ENCODE measurements around the gene MAP7D1.
A peak's percentile ranks its signal among the peaks of the same experiment; 100 is the strongest.
"Not testable (repeated sequence)": the region's sequence is repeated elsewhere in the genome, so short reads cannot be mapped to it uniquely, and the experiment has no call there.

The MAP7D1 gene

DNA sequence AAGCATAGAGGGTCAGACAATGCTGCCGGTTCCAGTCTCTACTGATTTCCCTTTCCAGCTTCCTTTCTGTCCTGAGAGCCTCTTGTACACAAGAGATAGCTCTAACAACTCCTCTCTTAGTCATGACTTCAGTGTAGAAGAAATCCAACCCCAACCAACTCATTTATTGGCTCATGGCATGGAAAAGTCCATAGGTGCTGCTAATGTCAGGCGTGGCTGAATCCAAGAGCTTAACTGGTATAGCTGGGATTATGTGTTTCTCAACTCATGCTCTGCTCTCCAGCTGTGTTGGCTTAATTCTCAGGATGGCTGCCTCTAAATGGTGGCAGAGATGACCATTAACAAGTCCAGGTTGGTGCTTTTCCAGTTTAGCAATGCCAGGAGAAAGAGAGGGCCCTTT lies 55.9 kb downstream of the MAP7D1 start:
- Histone ChIP-seq H3K36me3 (ENCODE audit: control insufficient read depth in 1 of 2, insufficient read depth in 2 of 2, low read length in 2 of 2) (no peaks in the 10 kb centered on the region), H3K4me1 (ENCODE audit: control insufficient read depth in 1 of 2, insufficient read depth in 2 of 2, low read length in 2 of 2) (peaks cover 5 to 10% of the 10 kb centered on the region in 2 donors), H3K9me3 (ENCODE audit: control insufficient read depth in 1 of 2, low read length in 2 of 2) (no peaks in the 10 kb centered on the region), H3K27me3 (ENCODE audit: low read depth, low read length) (no peaks in the 10 kb centered on the region), H3K4me3 (ENCODE audit: low read depth in 1 of 2, low read length in 2 of 2) (no peak overlapping the region), H3K27ac (ENCODE audit: low read length) (no peak overlapping the region)

DNA sequence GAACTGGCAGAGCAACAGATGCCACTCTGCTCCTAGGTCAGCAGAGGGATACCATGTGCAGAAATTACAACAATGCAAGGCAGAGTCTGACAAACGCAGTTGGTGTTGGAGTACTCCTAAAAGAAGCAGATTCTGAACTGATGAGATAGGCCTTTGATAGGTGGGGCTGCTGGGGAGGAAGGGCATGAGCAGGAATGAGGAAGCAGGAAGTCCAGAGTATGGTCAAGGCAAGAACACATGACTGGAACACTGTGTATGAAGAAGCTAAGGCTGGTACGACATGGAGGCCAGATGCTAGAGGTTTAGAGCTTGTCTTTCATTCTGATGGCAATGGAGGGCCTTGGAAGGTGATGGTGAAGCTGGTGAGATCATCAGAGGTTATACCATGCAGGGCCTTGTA lies 56.8 kb downstream of the MAP7D1 start:
- H3K27ac ChIP-seq (ENCODE audit: low read length) = no peak overlapping the region
- no peaks in the 10 kb centered on the region for H3K36me3 ChIP-seq (ENCODE audit: control insufficient read depth in 1 of 2, insufficient read depth in 2 of 2, low read length in 2 of 2)
- no peaks in the 10 kb centered on the region for H3K27me3 ChIP-seq (ENCODE audit: low read depth, low read length)

DNA sequence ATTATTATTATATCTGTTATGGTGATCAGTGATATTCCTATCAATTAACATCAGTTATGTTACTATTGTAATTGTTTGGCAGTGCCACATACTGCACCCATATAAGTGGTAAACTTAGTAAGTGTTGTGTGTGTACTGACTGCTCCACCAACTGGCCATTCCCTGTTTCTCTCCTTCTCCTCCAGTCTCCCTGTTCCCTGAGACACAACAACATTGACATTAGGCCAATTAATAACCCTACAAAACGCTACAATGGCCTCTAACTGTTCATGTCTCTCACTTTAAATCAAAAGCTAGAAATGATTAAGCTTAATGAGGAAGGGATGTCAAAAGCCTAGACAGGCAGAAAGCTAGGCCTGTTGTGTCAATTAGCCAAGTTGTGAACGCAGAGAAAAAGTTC lies 61.7 kb downstream of the MAP7D1 start:
- Histone ChIP-seq H3K4me3 (ENCODE audit: low read depth in 1 of 2, low read length in 2 of 2) (no peak overlapping the region), H3K9me3 (ENCODE audit: control insufficient read depth in 1 of 2, low read length in 2 of 2) (no peaks in the 10 kb centered on the region), H3K36me3 (ENCODE audit: control insufficient read depth in 1 of 2, insufficient read depth in 2 of 2, low read length in 2 of 2) (no peaks in the 10 kb centered on the region), H3K4me1 (ENCODE audit: control insufficient read depth in 1 of 2, insufficient read depth in 2 of 2, low read length in 2 of 2) (peaks cover 0 to under 1% of the 10 kb centered on the region in 2 donors), H3K27me3 (ENCODE audit: low read depth, low read length) (no peaks in the 10 kb centered on the region), H3K27ac (ENCODE audit: low read length) (no peak overlapping the region)

More for the DNA sequence above, 56.8 kb downstream of the MAP7D1 start:
- Histone ChIP-seq H3K4me1 (ENCODE audit: control insufficient read depth in 1 of 2, insufficient read depth in 2 of 2, low read length in 2 of 2) (peaks cover 0 to under 1% of the 10 kb centered on the region in 2 donors), H3K4me3 (ENCODE audit: low read depth in 1 of 2, low read length in 2 of 2) (no peak overlapping the region), H3K9me3 (ENCODE audit: control insufficient read depth in 1 of 2, low read length in 2 of 2) (no peaks in the 10 kb centered on the region)

DNA sequence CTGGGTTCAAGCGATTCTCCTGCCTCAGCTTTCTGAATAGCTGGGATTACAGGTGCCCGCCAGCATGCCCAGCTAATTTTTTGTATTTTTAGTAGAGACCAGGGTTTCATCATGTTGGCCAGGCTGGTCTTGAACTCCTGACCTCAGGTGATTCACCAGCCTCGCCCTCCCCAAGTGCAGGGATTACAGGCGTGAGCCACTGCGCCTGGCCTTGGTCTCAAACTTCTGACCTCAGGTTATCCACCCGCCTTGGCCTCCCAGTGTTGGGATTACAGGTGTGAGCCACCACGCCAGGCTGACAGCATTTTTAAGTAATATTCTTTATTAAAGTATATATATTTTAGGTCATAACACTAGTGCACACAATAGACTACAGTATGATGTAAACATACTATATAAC lies 65.9 kb downstream of the MAP7D1 start:
- Histone ChIP-seq H3K4me1 (ENCODE audit: control insufficient read depth in 1 of 2, insufficient read depth in 2 of 2, low read length in 2 of 2) (peaks cover 15 to 26% of the 10 kb centered on the region in 2 donors), H3K36me3 (ENCODE audit: control insufficient read depth in 1 of 2, insufficient read depth in 2 of 2, low read length in 2 of 2) (peaks cover 0 to 11% of the 10 kb centered on the region in 2 donors)
- not testable (repeated sequence) for H3K27me3 ChIP-seq (ENCODE audit: low read depth, low read length); H3K4me3 ChIP-seq (ENCODE audit: low read depth in 1 of 2, low read length in 2 of 2); H3K27ac ChIP-seq (ENCODE audit: low read length); H3K9me3 ChIP-seq (ENCODE audit: control insufficient read depth in 1 of 2, low read length in 2 of 2)

DNA sequence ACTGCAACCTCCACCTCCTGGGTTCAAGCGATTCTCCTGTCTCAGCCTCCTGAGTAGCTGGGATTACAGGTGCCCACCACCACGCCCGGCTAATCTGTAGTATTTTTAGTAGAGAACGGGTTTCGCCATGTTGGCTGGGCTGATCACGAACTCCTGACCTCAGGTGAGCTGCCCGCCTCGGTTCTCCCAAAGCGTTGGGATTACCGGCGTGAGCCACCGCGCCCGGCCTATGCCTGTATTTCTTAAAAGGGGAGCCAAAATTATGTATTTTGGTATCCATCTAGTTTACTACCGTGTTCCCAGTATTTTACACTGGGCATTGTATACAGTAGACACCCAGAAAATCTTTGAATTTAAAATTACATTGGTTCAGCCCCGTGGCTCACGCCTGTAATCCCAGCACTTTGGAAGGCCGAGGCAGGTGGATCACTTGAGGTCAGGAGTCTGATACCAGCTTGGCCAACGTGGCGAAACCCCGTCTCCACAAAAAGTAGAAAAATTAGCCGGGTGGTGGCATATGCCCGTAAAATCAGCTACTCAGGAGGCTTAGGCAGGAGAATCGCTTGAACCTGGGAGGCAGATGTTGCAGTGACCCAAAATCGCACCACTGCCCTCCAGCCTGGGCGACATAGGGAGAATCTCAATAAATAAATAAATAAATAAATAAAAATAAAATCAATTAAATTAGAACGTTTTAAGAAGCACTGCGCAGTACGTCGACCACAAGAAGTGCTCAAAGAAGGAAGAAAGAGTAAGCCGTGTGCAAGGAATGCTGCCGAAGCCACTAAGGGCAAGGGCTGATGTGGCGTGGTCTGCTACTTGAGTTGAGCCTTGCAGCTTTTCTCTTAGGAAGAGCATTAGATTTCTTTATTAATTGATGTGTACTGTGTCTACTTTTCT lies 66.8 kb downstream of the MAP7D1 start:
- Histone ChIP-seq H3K27me3 (ENCODE audit: low read depth, low read length) (no peaks in the 10 kb centered on the region), H3K4me3 (ENCODE audit: low read depth in 1 of 2, low read length in 2 of 2) (peak overlapping the region; percentile 87 to 97), H3K27ac (ENCODE audit: low read length) (peak overlapping the region; percentile 100), H3K36me3 (ENCODE audit: control insufficient read depth in 1 of 2, insufficient read depth in 2 of 2, low read length in 2 of 2) (peaks cover 0 to 11% of the 10 kb centered on the region in 2 donors), H3K4me1 (ENCODE audit: control insufficient read depth in 1 of 2, insufficient read depth in 2 of 2, low read length in 2 of 2) (peaks cover 16 to 30% of the 10 kb centered on the region in 2 donors), H3K9me3 (ENCODE audit: control insufficient read depth in 1 of 2, low read length in 2 of 2) (no peaks in the 10 kb centered on the region)

DNA sequence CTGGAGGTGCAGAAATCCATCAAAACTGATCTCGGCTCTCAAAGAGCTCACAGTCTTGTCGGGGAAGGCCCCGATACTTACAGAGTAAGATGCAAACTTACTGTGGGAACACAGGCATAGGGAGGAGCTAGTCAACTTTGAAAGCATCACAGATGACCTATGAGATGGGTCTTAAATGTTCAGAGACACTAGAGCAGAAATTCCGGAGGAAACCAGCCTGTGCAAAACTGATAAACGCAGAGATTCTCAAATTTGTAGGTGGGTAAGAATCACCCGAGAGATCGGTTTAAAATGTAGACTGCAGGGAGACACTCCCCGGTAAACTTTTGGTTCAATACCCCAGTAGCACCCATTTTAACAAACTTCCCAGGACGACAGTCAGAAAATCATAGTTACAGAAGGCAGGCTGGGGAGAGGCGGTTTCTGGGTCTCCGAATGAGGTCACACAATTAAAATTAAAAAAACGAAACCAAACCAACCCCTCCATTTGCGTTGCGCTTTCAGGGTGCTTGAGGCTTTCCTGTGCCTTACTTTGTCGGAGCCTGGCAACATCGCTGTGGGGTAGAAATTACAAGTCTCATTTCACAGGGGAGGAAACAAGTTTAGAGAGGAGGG lies 67.5 kb downstream of the MAP7D1 start:
- peak overlapping the region; percentile 87 to 97 for H3K4me3 ChIP-seq (ENCODE audit: low read depth in 1 of 2, low read length in 2 of 2)
- peaks cover 16 to 38% of the 10 kb centered on the region in 2 donors for H3K4me1 ChIP-seq (ENCODE audit: control insufficient read depth in 1 of 2, insufficient read depth in 2 of 2, low read length in 2 of 2)
- H3K9me3 ChIP-seq (ENCODE audit: control insufficient read depth in 1 of 2, low read length in 2 of 2) = no peaks in the 10 kb centered on the region
- peak overlapping the region; percentile 100 for H3K27ac ChIP-seq (ENCODE audit: low read length)
- no peaks in the 10 kb centered on the region for H3K27me3 ChIP-seq (ENCODE audit: low read depth, low read length)
- peaks cover 0 to 11% of the 10 kb centered on the region in 2 donors for H3K36me3 ChIP-seq (ENCODE audit: control insufficient read depth in 1 of 2, insufficient read depth in 2 of 2, low read length in 2 of 2)

DNA sequence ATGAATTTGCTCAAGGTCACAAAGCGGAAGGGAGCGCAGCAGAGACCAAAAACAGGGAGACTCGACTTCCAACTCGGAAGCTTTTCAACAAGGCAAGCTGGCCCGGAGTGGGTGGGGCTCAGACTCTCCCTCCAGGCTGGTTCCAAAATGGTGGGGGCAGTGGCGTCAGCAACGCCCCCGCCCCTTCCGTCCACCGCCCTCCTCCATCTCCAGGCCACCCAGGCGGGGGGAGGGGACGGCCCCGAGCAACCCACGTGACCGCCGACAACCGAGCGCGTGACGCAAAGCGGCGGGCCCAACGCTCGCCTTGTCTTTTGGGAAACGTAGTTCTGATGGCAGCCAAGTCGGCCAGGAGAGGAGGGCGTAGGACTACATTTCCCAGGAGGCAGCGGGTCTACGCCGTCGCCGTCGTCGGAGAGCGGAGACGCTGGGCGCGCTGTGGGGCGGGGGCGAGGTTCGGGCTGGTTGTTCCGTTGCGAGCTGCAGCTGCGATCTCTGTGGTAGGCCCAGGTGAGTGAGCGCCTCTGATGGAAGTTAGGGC lies 68.1 kb downstream of the MAP7D1 start, which contains the start of gene THRAP3:
TSS of gene THRAP3 (plus strand) at position 448 of the 541 bp plus-strand sequence. CDS start 58,121 bp downstream, outside the sequence.
- Histone ChIP-seq H3K9me3 (ENCODE audit: control insufficient read depth in 1 of 2, low read length in 2 of 2) (no peaks in the 10 kb centered on the region), H3K36me3 (ENCODE audit: control insufficient read depth in 1 of 2, insufficient read depth in 2 of 2, low read length in 2 of 2) (peaks cover 0 to 11% of the 10 kb centered on the region in 2 donors), H3K4me3 (ENCODE audit: low read depth in 1 of 2, low read length in 2 of 2) (peak within 1 kb of the TSS; percentile 87 to 97), H3K27ac (ENCODE audit: low read length) (peak within 1 kb of the TSS; percentile 100), H3K27me3 (ENCODE audit: low read depth, low read length) (no peaks in the 10 kb centered on the region), H3K4me1 (ENCODE audit: control insufficient read depth in 1 of 2, insufficient read depth in 2 of 2, low read length in 2 of 2) (peaks cover 16 to 40% of the 10 kb centered on the region in 2 donors)

DNA sequence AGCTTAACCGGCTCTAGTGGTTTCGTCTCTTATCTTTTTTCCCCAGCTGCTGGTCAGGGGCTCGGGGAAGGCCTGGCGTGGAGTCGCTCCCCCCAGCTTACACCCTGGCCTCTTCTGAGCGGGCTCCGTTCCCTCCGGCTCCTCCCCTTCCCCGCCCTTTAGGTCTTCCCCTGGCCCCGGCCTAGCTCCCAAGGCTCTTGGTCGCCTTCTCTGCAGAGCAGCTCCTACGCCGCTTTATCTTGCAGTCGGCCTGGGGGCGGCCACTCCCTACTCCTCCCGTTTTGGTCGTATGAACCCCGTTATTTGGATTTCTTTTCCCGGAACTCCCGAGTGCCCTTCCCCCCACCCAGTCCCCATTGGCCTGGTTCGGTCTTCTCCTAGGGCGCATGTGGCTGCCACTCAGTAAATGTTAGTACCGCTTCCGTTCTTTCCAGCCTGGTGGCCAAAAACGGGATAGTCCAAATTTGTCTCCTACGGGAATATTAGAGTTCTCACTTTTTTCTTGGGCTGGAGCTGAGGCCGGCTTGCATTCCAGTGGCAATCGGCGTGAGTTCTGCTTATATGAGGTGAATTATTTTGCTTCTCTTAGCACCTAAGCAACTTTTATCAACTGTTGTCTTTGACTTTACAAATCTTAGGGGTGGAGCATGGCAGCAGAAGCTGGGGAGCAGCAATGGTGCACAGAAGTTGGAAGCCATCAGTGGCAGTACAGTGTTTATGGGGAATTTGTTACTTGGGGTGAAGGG lies 68.8 kb downstream of the MAP7D1 start:
- Histone ChIP-seq H3K36me3 (ENCODE audit: control insufficient read depth in 1 of 2, insufficient read depth in 2 of 2, low read length in 2 of 2) (peaks cover 0 to 11% of the 10 kb centered on the region in 2 donors), H3K4me1 (ENCODE audit: control insufficient read depth in 1 of 2, insufficient read depth in 2 of 2, low read length in 2 of 2) (peaks cover 16 to 40% of the 10 kb centered on the region in 2 donors), H3K9me3 (ENCODE audit: control insufficient read depth in 1 of 2, low read length in 2 of 2) (no peaks in the 10 kb centered on the region), H3K27me3 (ENCODE audit: low read depth, low read length) (no peaks in the 10 kb centered on the region), H3K27ac (ENCODE audit: low read length) (peak overlapping the region; percentile 89), H3K4me3 (ENCODE audit: low read depth in 1 of 2, low read length in 2 of 2) (peak overlapping the region; percentile 87 to 97)

DNA sequence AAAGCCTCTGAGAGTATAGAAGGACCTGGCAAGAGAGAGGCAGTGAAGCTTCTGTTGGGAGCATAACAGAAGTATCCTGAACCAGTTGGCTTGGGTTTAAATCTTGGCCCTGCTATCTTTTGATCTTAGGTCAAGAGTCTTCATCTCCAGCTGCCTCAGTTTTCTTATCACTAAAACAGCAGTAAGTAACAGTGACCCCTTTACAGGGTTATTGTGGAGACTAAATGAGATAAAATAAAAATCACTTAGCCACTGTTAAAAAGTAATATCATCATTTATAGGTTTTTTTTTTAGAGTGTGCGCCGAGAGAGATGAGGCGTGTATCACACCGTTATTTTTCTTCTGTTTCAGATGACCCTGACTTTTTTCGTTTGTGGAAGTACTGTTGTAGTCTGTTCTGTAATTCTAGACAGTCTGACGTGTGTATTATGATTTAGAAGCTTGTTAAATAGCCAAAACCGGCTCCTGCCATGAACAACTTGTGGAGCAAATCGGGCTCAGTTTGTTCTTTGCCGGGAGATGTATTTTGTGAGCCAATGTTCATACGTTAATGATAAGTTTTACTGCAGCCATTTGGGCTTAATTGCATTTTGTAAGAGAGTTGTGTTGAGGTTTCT lies 69.4 kb downstream of the MAP7D1 start:
- peaks cover 16 to 40% of the 10 kb centered on the region in 2 donors for H3K4me1 ChIP-seq (ENCODE audit: control insufficient read depth in 1 of 2, insufficient read depth in 2 of 2, low read length in 2 of 2)
- H3K36me3 ChIP-seq (ENCODE audit: control insufficient read depth in 1 of 2, insufficient read depth in 2 of 2, low read length in 2 of 2) = peaks cover 0 to 11% of the 10 kb centered on the region in 2 donors
- peak overlapping the region; percentile 89 for H3K27ac ChIP-seq (ENCODE audit: low read length)
- H3K27me3 ChIP-seq (ENCODE audit: low read depth, low read length) = no peaks in the 10 kb centered on the region
- H3K9me3 ChIP-seq (ENCODE audit: control insufficient read depth in 1 of 2, low read length in 2 of 2) = no peaks in the 10 kb centered on the region
- peak overlapping the region; percentile 87 to 97 for H3K4me3 ChIP-seq (ENCODE audit: low read depth in 1 of 2, low read length in 2 of 2)

DNA sequence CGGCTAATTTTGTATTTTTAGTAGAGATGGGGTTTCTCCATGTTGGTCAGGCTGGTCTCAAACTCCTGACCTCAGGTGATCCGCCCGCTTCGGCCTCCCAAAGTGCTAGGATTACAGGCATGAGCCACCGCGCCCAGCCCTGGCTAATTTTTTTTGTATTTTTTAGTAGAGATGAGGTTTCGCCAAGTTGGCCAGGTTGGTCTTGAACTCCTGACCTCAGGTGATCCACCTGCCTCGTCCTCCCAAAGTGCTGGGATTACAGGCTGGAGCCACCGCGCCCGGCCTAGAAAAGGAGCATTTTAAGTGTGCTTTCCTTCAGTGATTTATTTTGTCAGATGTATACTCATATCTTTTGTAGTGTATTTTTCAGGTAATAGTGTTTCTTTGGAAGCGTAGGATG lies 74.3 kb downstream of the MAP7D1 start:
- not testable (repeated sequence) for H3K9me3 ChIP-seq (ENCODE audit: control insufficient read depth in 1 of 2, low read length in 2 of 2); H3K36me3 ChIP-seq (ENCODE audit: control insufficient read depth in 1 of 2, insufficient read depth in 2 of 2, low read length in 2 of 2); H3K27ac ChIP-seq (ENCODE audit: low read length); H3K27me3 ChIP-seq (ENCODE audit: low read depth, low read length); H3K4me3 ChIP-seq (ENCODE audit: low read depth in 1 of 2, low read length in 2 of 2)
- H3K4me1 ChIP-seq (ENCODE audit: control insufficient read depth in 1 of 2, insufficient read depth in 2 of 2, low read length in 2 of 2) = peaks cover 14 to 47% of the 10 kb centered on the region in 2 donors
